HL-60 (cell line): ENCODE measurements around the gene KRTAP4-8.
"Not testable (repeated sequence)": the region's sequence is repeated elsewhere in the genome, so short reads cannot be mapped to it uniquely, and the experiment has no call there.

Experiments used
- DNase-seq, 2 experiments: peaks; one replicate each; pipeline ENCODE4 v3.0.0-alpha.2; 2010 to 2020; ENCODE audit warnings: low read depth in 1 of 2, low spot score in 1 of 2
- H3K27ac ChIP-seq: fragments of 250-450 bp; sonication (Bioruptor Pico); replicated peaks from 2 replicates; pipeline ENCODE4 v1.5.1; 2020; ENCODE audit warnings: mild to moderate bottlenecking, moderate library complexity
- H3K27me3 ChIP-seq: fragments of 250-450 bp; sonication (Bioruptor Pico); 2 replicates; pipeline ENCODE4 v1.5.1; 2021; ENCODE audit warnings: mild to moderate bottlenecking, moderate library complexity; ENCODE audit not compliant: insufficient read depth, poor library complexity, severe bottlenecking
- H3K4me3 ChIP-seq: replicated peaks from 2 replicates; pipeline ENCODE4 v1.5.1; 2011; ENCODE audit warnings: mild to moderate bottlenecking, control low read depth, low read length; ENCODE audit not compliant: insufficient read depth
- CTCF ChIP-seq: IDR thresholded peaks from one replicate; pipeline ENCODE4 v1.5.1; 2011; ENCODE audit warnings: low read length, control low read depth, inconsistent platforms; ENCODE audit not compliant: insufficient read depth
- GABPA ChIP-seq: IDR thresholded peaks from 2 replicates; pipeline ENCODE4 v1.6.1; 2012; ENCODE audit warnings: low read depth
- POLR2AphosphoS5 ChIP-seq: IDR thresholded peaks from 2 replicates; pipeline ENCODE4 v1.6.1; 2012; ENCODE audit warnings: low read depth
- REST ChIP-seq: IDR thresholded peaks from 2 replicates; pipeline ENCODE4 v1.6.1; 2012; ENCODE audit warnings: low read depth; ENCODE audit not compliant: insufficient replicate concordance
- SPI1 ChIP-seq: IDR thresholded peaks from 2 replicates; pipeline ENCODE4 v1.6.1; 2012; ENCODE audit warnings: low read depth, mild to moderate bottlenecking, borderline replicate concordance

KRTAP4-8 gene

DNA sequence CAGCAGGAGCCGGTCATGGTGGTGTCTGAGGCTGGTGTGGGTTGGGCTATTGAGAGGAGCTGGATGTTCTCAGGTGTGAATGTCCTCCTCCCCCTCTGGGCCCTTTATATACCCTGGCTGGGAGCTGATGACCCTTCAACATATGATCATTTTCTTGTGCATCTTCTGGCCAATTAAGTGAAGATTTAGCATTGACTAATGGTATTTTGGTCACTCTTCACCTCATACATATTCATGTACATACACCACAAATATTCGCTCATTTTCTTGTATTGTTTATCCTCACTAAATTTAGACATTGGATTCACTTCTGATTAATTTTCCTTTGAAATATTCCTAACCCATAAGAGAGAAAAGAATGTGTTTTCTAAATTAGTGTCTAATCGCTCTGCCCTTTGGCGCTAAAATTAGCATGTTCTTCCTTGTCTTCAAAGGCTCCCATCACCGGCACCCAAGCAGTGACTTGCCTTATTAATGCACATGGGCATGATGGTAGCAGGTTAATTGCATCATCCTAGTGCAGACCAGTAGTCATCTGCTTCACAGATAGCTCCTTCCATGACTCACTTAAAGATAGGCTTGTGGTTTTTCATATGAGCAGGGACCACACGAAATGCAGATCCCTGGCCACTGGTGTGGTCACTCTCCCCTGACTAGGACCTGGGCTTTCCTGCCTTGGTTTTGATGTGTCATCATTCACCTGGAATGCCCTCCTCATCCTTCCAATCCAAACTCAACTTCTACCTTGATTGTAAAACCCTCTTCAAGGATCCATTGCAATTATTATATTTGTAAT, 31.9 kb downstream of the KRTAP4-8 start, which contains the start of gene KRTAP2-4:
Gene KRTAP2-4, minus strand, starts transcription at position 51 of the 796 bp plus-strand sequence. Its CDS starts 34 bp downstream, at position 17.
- TF ChIP-seq SPI1 (no peak), POLR2AphosphoS5 (no peak), GABPA (no peak), CTCF (no peak), REST (no peak)
- Histone ChIP-seq H3K27me3 (peaks cover 4% of the 10 kb centered on the region), H3K4me3 (no peak within 1 kb of the TSS), H3K27ac (no peak within 1 kb of the TSS)
- DNase-seq: peak; percentile 7 to 27

DNA sequence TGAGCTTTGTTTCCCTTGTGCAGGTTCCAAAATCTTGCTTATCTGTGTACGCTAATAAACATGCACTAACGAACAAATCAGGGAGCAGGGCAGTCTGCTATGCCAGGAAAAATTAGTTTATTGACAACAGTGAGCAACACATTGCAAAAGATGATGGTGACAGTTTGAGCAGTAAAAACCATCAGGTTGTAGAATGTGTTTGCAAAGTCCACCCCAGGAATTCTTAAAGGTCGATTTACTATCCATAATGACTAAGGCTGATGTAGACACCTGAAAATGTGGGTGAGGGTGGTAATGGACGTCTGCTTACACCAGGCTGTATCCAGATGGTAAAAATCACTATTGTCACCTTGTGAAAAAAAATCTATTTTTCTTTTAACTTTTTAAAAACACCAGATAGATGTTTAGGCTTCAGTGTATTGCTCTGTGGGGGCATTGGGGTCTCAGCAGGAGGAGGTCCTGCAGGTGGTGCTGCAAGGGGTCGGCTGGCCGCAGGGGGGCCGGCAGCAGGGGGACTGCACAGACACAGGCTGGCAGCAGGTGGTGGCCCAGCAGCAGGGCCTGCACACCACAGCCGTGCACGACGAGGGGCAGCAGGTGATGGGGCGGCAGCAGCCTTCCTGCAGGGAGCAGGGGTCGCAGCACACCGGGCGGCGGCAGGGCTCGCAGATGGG, 32.8 kb downstream of the KRTAP4-8 start:
- H3K27ac ChIP-seq, H3K27me3 ChIP-seq, H3K4me3 ChIP-seq, DNase-seq: not testable (repeated sequence)

GRCh38 chr17:41064301-41064700, 33.6 kb downstream of the KRTAP4-8 start:
- no peak for TF ChIP-seq GABPA
- no peak for TF ChIP-seq CTCF
- no peak for TF ChIP-seq POLR2AphosphoS5
- TF ChIP-seq SPI1: no peak
- TF ChIP-seq REST: no peak
- H3K4me3 ChIP-seq: no peak overlapping the region
- H3K27ac ChIP-seq: no peak overlapping the region
- peaks cover 4% of the 10 kb centered on the region for H3K27me3 ChIP-seq
- DNase-seq: no peak

DNA sequence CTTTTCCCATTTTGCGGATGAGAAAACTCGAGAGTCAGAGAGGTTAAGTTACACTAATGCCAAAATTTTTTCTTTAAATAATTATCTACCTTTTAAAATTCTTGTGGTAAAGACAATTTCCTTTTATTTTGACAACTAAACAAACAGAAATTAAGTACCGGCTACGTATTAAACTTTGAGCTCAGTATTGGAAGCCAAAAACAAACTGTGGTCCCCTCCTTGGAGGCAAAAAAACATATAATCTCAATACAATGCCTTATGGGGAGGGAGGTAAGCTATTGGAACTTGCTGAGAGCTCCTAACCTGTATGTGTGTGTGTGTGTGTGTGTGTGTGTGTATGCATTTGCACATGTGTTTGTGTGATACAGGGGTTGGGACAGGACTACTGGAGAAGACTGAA, 34.5 kb downstream of the KRTAP4-8 start:
- peaks cover 4% of the 10 kb centered on the region for H3K27me3 ChIP-seq
- TF ChIP-seq POLR2AphosphoS5: no peak
- no peak for TF ChIP-seq REST
- no peak for TF ChIP-seq CTCF
- no peak for TF ChIP-seq SPI1
- no peak for TF ChIP-seq GABPA
- no peak overlapping the region for H3K4me3 ChIP-seq
- no peak for DNase-seq
- H3K27ac ChIP-seq: no peak overlapping the region
